OCI-LY3 (cell line): Measurements from ENCODE around the gene DDN.

Source experiments
- EZH2phosphoT487 ChIP-seq: fragments of 200-600 bp; shearing (Covaris generic); IDR thresholded peaks from 2 replicates; pipeline ENCODE4 v1.6.1; 2018; ENCODE audit warnings: antibody characterized with exemption, mixed run types, low read depth
- TF ChIP-seq, protein P1 (sequence below): fragments of 200-600, 300-600 bp; sonication (generic); IDR thresholded peaks from 2 replicates; pipeline ENCODE4 v1.5.1; 2014; ENCODE audit warnings: antibody characterized with exemption, low read length, low read depth

DNA sequence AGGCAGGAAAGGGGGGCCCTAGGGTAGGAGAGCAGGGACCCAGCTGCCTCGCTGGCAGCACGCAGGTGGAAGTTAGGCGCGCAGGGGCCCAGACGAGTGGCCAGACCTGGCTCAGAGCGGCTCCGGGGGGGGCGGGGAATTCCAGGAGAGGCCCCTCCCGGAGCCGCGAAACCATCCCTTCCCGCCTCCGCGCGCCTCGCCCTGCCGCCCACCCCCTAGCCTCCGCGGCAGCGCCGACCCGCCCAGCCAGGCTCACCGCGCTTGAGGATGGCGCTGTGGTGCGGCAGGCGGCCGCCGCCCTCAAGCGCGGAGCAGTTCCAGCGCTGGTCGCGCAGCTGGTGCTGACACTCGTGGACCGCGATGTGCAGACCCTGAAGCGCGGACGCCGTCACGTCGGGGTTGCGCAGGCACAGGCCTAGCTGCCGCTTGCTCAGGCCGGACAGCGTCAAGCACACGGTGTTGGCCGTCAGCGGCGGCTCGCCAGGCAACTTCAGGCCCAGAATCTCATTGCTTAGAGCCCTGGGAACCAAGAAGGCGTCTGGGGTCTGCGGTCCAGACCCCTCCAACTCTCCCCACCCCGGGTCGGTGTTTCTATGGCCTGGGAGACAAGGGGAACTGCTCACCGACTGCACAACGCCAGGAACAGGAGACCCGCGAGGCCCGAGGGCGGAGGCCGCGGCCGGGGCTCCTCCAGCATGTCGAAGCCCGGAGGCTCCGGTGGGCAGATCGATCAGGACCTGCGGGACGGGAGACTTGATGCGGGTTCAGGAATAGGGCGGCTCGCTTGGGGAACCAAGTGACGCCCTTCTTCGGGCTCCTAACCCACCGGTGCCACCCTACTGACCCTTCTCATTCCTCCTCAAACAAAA, 29.1 kb downstream of the DDN start:
- TF ChIP-seq, protein P1, sequence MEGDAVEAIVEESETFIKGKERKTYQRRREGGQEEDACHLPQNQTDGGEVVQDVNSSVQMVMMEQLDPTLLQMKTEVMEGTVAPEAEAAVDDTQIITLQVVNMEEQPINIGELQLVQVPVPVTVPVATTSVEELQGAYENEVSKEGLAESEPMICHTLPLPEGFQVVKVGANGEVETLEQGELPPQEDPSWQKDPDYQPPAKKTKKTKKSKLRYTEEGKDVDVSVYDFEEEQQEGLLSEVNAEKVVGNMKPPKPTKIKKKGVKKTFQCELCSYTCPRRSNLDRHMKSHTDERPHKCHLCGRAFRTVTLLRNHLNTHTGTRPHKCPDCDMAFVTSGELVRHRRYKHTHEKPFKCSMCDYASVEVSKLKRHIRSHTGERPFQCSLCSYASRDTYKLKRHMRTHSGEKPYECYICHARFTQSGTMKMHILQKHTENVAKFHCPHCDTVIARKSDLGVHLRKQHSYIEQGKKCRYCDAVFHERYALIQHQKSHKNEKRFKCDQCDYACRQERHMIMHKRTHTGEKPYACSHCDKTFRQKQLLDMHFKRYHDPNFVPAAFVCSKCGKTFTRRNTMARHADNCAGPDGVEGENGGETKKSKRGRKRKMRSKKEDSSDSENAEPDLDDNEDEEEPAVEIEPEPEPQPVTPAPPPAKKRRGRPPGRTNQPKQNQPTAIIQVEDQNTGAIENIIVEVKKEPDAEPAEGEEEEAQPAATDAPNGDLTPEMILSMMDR: no peak
- no peak for TF ChIP-seq EZH2phosphoT487
